Adipocyte (in vitro differentiated cells): ENCODE data around the gene HTR5A.

Experiments
- DNase-seq: peaks from one replicate; pipeline ENCODE4 v3.0.0-alpha.2; 2015; ENCODE audit warnings: low read depth
- H3K27me3 ChIP-seq: replicated peaks from 2 replicates; pipeline ENCODE4 v1.7.0; 2013; ENCODE audit warnings: mild to moderate bottlenecking, low read length, moderate library complexity; ENCODE audit not compliant: control insufficient read depth, insufficient read depth
- H3K36me3 ChIP-seq: 2 replicates; pipeline ENCODE4 v1.7.0; 2013; ENCODE audit warnings: low read length, mild to moderate bottlenecking, moderate library complexity; ENCODE audit not compliant: control insufficient read depth, insufficient read depth, severe bottlenecking
- H3K4me1 ChIP-seq: 2 replicates; pipeline ENCODE4 v1.7.0; 2013; ENCODE audit warnings: mild to moderate bottlenecking, low read length, moderate library complexity; ENCODE audit not compliant: control insufficient read depth, insufficient read depth
- H3K4me3 ChIP-seq: 2 replicates; pipeline ENCODE4 v1.7.0; 2013; ENCODE audit warnings: mild to moderate bottlenecking, low read length, moderate library complexity
- H3K9ac ChIP-seq: 2 replicates; pipeline ENCODE4 v1.7.0; 2013; ENCODE audit warnings: mild to moderate bottlenecking, low read length, moderate library complexity
- H3K9me3 ChIP-seq: 2 replicates; pipeline ENCODE4 v1.7.0; 2013; ENCODE audit warnings: mild to moderate bottlenecking, low read length, moderate library complexity; ENCODE audit not compliant: control insufficient read depth

The HTR5A gene

DNA sequence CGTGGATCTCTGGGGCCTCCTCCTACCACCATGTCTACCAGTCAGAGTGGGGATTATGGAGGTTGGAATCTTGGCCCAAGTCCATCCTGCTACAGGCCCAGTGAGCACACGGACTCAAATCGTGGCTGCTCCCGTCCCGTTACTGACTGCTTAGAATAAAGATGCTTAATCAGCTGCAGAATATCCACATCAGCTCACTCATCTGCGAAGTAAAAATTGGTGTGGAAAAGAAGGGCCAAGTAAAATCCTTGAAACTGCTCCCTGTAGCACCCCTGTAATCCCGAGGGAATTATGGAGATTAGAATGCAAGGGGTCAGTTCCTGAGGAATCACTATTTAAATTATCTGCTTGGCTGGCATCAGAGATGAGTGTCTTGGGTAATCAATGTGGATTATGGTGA is 13.0 kb upstream of the HTR5A start:
- no peak for DNase-seq
- Histone ChIP-seq H3K4me3 (no peak overlapping the region), H3K9me3 (no peaks in the 10 kb centered on the region), H3K36me3 (no peaks in the 10 kb centered on the region), H3K27me3 (peaks cover 3% of the 10 kb centered on the region), H3K9ac (no peak overlapping the region), H3K4me1 (no peaks in the 10 kb centered on the region)

DNA sequence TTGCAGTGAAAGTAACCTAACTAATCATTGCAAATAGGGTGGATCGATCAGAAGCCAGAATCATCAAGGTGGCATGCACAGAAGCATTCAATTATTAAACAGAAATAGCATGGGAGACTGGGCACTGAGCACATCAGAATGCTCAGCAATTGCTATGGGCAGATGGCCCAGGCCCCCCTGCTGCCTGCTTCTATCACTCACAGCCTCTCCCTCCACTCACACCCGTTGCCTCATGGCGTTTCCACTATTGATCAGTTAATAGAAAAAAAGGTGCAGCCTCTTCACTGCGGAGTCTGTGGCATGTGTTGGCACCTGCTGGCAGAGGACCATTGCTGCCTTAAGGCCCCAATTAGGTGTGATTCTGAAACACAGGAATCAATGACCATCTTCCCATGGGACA is 11.2 kb upstream of the HTR5A start:
- Histone ChIP-seq H3K4me3 (no peak overlapping the region), H3K9ac (no peak overlapping the region), H3K27me3 (peaks cover 3% of the 10 kb centered on the region), H3K9me3 (no peaks in the 10 kb centered on the region), H3K4me1 (no peaks in the 10 kb centered on the region), H3K36me3 (no peaks in the 10 kb centered on the region)
- DNase-seq, result no peak

DNA sequence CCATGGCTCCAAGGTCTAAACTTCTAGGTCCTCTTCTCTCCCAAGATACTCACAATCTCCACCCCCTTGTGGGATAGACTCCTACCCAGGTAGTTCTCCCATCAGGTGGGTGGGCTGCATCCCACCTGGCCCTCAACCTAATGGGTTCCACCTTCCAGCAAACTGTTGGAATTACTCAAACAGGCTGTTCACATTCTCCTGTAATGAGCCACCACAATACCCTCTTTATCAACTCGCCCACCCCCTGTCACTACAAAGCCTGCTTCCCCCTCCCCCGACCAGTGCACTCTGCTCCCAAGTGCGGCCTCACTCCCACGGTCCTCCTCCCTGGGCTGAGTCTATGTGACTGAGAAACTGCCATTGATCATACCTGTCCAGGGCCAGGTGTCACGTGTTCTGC is 10.4 kb upstream of the HTR5A start:
- Histone ChIP-seq H3K4me3 (no peak overlapping the region), H3K4me1 (no peaks in the 10 kb centered on the region), H3K27me3 (peaks cover 3% of the 10 kb centered on the region), H3K36me3 (no peaks in the 10 kb centered on the region), H3K9me3 (no peaks in the 10 kb centered on the region), H3K9ac (no peak overlapping the region)
- no peak for DNase-seq

DNA sequence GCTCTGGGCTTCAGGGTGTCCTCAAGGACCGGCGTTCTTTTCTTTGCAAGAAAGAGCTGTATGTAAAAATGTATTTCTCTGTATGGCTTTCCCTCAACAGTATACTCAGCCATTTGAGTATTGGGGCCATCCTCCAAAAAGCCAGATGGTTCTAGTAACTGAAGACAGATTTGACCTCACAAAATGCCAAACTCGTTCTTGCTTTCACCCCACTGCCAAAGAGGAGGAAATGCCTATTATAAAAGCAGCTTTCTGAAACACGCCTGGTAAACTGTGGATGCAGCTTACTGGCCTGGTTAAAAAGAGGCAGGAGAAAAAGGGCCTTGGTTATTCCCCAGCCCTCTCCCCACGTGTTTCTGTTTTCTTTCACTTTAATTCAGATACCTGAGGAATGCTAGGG is 7.7 kb upstream of the HTR5A start:
- DNase-seq, result no peak
- no peak overlapping the region for H3K4me3 ChIP-seq
- H3K36me3 ChIP-seq, result no peaks in the 10 kb centered on the region
- no peaks in the 10 kb centered on the region for H3K9me3 ChIP-seq
- H3K9ac ChIP-seq, result no peak overlapping the region
- H3K27me3 ChIP-seq, result peaks cover 3% of the 10 kb centered on the region
- H3K4me1 ChIP-seq, result no peaks in the 10 kb centered on the region

DNA sequence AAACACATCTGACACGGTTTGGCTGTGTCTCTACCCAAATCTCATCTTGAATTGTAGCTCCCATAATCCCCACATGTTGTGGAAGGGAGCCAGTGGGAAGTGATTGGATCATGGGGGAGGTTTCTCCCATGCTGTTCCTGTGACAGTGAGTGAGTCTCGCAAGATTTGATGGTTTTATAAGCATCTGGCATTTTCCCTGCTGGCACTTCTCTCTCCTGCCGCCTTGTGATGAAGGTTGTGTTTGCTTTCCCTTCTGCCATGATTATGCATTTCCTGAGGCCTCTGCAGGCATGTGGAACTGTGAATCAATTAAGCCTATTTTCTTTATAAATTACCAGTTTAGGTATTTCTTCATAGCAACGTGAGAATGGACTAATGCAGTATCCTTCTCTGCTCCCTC is 5.9 kb upstream of the HTR5A start:
- H3K27me3 ChIP-seq, result no peaks in the 10 kb centered on the region
- no peaks in the 10 kb centered on the region for H3K4me1 ChIP-seq
- no peaks in the 10 kb centered on the region for H3K9me3 ChIP-seq
- H3K4me3 ChIP-seq, result no peak overlapping the region
- H3K9ac ChIP-seq, result no peak overlapping the region
- H3K36me3 ChIP-seq, result no peaks in the 10 kb centered on the region
- no peak for DNase-seq

DNA sequence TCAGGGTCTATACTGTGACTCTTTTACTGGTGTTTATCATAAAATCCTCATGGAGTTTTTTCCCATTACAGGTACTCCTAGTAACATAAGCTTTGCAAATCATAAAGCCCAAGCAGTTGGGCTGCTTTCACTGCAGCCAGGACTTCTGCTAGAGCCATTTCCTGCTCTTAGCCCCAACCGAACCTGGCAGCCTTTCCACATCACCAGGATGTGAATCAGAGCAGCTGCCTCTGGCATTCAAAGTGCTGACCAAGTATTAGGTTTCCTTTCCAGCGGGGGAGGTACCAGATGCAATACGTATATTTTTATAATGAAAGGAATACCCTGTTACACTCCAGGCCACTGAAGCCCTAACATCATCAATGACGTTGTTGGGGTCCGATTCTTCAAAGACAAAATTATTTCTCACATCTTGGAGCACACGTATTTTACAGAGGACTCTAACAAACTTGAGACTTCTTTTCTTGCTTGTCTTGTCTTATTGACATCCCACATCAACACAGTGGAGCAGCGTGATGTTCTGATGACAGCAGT is 3.6 kb upstream of the HTR5A start:
- Histone ChIP-seq H3K9me3 (no peaks in the 10 kb centered on the region), H3K9ac (no peak overlapping the region), H3K27me3 (peaks cover 12% of the 10 kb centered on the region), H3K4me3 (no peak overlapping the region), H3K36me3 (no peaks in the 10 kb centered on the region), H3K4me1 (no peaks in the 10 kb centered on the region)
- peak; percentile 53 for DNase-seq

DNA sequence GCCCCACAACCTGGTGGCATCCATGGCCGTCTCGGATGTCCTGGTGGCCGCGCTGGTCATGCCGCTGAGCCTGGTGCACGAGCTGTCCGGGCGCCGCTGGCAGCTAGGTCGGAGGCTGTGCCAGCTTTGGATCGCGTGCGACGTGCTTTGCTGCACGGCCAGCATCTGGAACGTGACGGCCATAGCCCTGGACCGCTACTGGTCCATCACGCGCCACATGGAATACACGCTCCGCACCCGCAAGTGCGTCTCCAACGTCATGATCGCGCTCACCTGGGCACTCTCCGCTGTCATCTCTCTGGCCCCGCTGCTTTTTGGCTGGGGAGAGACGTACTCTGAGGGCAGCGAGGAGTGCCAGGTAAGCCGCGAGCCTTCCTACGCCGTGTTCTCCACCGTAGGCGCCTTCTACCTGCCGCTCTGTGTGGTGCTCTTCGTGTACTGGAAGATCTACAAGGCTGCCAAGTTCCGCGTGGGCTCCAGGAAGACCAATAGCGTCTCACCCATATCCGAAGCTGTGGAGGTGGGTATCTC is 1.1 kb downstream of the HTR5A start:
- DNase-seq, result no peak
- no peak overlapping the region for H3K4me3 ChIP-seq
- H3K9ac ChIP-seq, result no peak overlapping the region
- peaks cover 20% of the 10 kb centered on the region for H3K27me3 ChIP-seq
- H3K4me1 ChIP-seq, result no peaks in the 10 kb centered on the region
- H3K9me3 ChIP-seq, result no peaks in the 10 kb centered on the region
- H3K36me3 ChIP-seq, result no peaks in the 10 kb centered on the region

DNA sequence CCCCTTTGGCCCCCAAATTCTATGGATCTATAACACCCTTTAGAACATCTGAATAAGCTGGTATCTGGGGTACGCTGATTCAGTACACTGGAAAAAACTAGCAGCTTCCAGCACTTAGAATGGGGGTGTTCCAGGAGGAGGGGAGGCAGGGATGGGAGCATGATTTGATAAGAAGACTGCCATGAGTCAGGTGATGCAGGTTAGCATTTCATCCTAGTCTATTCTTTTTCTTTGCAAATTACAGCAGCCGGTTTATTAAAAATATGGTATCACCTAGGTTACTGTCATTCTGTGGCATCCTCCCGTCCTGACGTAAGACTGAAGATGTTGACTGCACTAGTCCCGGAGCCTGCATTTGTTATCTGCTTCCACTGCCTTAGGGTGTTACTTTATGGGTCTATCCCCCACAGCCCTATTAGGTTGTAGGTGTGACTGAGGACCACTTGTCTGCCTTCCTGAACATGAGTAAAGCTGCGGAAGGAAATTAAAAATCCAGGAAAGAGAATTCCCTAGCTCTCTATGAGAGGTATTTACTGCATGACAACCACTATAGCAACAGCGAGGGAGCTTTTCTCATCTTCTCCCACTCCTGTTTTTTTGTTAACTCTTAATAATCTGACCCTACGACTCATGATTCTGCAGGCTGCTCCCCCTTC is 1.9 kb downstream of the HTR5A start:
- no peak overlapping the region for H3K9ac ChIP-seq
- H3K4me1 ChIP-seq, result no peaks in the 10 kb centered on the region
- no peaks in the 10 kb centered on the region for H3K9me3 ChIP-seq
- no peak overlapping the region for H3K4me3 ChIP-seq
- no peak for DNase-seq
- H3K27me3 ChIP-seq, result peaks cover 20% of the 10 kb centered on the region
- H3K36me3 ChIP-seq, result no peaks in the 10 kb centered on the region

DNA sequence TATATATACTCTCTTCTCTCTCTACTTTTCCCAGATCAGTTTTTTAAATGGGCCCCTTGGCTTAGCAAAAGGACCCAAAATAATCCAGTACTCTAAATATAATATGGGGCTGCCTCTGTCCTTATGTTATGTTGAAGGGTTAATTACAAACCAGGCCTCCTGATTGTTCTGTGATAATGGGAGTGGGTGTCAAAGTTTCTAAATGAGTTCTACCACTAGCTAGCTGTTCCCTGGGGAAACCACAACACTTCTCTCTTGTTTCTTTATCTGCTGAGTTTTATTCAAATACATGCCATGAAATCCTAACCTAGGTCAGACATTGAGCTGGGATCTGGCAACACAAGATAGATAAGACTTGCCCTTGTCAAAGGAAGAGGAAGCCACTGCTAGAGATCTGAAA is 3.8 kb downstream of the HTR5A start:
- Histone ChIP-seq H3K4me3 (no peak overlapping the region), H3K4me1 (no peaks in the 10 kb centered on the region), H3K27me3 (peaks cover 20% of the 10 kb centered on the region), H3K9ac (no peak overlapping the region), H3K9me3 (no peaks in the 10 kb centered on the region), H3K36me3 (no peaks in the 10 kb centered on the region)
- DNase-seq, result no peak

DNA sequence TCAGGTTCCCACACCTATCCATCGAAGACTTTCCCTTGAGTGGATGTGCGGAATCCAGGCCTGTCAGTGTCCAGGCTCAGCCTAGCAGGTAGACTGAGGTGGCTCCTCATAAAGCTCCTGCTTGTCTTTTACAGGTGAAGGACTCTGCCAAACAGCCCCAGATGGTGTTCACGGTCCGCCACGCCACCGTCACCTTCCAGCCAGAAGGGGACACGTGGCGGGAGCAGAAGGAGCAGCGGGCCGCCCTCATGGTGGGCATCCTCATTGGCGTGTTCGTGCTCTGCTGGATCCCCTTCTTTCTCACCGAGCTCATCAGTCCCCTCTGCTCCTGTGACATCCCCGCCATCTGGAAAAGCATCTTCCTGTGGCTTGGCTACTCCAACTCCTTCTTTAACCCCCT is 13.9 kb downstream of the HTR5A start:
- Histone ChIP-seq H3K9me3 (no peaks in the 10 kb centered on the region), H3K36me3 (no peaks in the 10 kb centered on the region), H3K4me3 (no peak overlapping the region), H3K4me1 (no peaks in the 10 kb centered on the region), H3K27me3 (no peaks in the 10 kb centered on the region), H3K9ac (no peak overlapping the region)
- DNase-seq, result no peak

DNA sequence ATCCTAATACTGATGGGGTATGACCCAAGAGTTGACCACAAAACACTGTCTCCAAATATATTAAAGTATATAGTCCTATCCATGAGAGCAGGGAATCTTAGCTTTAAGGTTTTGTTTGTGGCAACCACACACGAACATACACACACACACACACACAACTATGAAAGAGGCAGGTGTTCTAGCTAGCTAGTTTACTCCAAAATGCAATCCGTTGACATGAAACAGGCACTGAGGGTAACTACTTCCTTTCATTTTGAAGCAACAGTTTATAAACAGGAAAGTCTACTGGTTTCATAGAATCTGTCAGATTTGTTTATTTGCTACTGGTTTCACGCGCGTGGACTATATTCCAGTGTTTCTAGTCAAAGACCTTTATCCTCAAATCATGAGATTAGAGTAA is 14.8 kb downstream of the HTR5A start:
- H3K9me3 ChIP-seq, result no peaks in the 10 kb centered on the region
- DNase-seq, result no peak
- H3K36me3 ChIP-seq, result no peaks in the 10 kb centered on the region
- no peak overlapping the region for H3K9ac ChIP-seq
- no peak overlapping the region for H3K4me3 ChIP-seq
- H3K27me3 ChIP-seq, result no peaks in the 10 kb centered on the region
- H3K4me1 ChIP-seq, result no peaks in the 10 kb centered on the region

DNA sequence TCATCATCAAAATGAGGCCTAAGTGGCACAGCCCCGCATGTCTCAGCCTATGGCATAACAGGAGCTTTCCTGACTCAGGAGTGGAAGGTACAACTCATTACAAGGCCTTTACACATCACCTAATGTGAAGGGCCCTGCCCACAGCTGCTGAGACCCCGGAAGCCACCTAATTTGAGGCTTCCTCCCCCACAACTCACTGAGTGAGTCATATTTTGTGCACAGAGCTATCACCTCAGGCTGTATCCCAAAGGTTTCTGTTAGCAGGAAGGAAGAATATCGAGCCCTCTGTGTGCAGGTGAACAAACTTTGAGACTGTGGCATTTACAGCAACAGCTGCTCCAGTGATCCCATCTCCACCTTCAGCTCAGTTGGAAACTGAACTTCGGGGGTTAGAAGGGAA is 20.6 kb downstream of the HTR5A start:
- no peak overlapping the region for H3K9ac ChIP-seq
- no peaks in the 10 kb centered on the region for H3K4me1 ChIP-seq
- H3K27me3 ChIP-seq, result peaks cover 4% of the 10 kb centered on the region
- H3K9me3 ChIP-seq, result no peaks in the 10 kb centered on the region
- no peaks in the 10 kb centered on the region for H3K36me3 ChIP-seq
- DNase-seq, result no peak
- no peak overlapping the region for H3K4me3 ChIP-seq
